GM19239 (cell line): Measurements from ENCODE around the gene SSX5.
"Not testable (repeated sequence)": the region's sequence is repeated elsewhere in the genome, so short reads cannot be mapped to it uniquely, and the experiment has no call there.

Experiments used
- DNase-seq: peaks from one replicate; pipeline ENCODE4 v3.0.0; 2011; ENCODE audit warnings: low spot score; ENCODE audit not compliant: insufficient read length
- FAIRE-seq: peaks from 2 replicates; lab custom pipeline; 2011; peaks lifted over from hg19 to GRCh38; lab: Jason Lieb, UNC

Gene SSX5, protein sequence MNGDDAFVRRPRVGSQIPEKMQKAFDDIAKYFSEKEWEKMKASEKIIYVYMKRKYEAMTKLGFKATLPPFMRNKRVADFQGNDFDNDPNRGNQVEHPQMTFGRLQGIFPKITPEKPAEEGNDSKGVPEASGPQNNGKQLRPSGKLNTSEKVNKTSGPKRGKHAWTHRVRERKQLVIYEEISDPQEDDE

DNA sequence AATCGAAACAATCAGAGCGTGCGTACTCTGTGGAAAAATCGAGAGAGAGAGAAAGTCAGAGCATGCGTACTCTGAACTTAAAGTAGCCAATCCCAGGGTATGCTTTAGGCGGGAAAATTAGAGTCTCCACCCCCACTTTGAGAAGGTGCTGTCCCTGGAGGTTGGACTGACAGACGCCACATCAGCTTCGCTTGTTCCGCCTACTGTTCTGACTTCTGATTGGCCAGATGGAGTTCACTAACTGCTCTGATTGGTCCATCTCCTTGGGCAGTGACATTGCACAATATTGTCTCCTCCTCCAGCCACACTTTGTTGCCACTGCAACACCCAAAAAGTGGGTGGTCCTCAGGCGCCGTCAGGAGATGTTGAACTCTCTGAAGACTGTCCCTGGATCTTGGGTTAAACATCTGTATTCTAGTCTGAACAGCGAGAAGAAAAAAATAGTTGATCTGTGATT is at the start of gene SSX5:
Gene SSX5, minus strand, starts transcription at position 51 of the 457 bp plus-strand sequence. CDS start 1,437 bp downstream, outside the sequence.
- no peak for FAIRE-seq
- DNase-seq: no peak

DNA sequence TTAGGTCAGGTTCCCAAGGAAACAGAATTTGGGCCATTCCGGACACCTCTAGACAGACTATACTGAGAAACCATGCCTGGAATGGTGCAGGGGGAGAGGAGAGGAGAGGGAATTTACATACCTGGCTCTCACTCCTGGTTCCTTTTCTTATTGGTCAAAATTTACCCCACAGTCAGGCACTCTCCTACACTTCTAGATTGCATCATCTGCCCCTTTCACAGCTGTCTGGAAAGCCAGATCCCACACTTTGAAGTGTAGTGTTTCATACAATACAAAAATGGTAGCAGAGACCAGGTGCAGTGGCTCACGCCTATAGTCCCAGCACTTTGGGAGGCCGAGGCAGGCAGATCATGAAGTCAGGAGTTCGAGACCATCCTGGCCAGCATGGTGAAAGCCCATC is 27.6 kb upstream of the SSX5 start:
- FAIRE-seq, DNase-seq: not testable (repeated sequence)

DNA sequence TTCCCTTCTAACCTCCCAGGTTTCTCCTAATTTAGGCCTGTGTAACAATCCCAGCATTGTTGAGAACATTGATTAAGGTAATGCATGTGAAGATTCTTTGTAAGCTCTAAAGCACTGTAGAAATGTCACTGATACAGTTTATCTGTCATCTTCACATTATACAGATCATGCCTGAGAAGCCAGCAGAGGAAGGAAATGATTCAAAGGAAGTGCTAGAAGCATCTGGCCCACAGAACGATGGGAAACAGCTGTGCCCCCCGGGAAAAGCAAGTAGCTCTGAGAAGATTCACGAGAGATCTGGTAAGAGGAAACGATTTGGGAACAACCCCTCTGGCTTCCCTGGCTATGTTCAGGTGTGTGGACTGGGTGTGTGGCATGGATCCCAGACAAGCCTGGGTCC is 17.7 kb upstream of the SSX5 start:
- not testable (repeated sequence) for DNase-seq, FAIRE-seq

DNA sequence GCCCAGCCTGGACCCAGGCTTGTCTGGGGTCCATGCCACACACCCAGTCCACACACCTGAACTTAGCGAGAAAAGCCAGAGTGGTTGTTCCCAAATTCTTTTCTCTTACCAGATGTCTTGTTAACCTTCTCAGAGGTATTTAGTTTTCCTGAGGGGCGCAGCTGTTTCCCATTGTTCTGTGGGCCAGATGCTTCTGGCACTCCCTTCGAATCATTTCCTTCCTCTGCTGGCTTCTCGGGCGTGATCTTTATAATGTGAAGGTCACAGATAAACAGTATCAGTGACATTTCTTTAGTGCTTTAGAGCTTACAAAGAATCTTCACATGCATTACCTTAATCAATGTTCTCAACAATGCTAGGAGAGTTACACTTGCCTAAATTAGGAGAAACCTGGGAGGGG is 6.6 kb downstream of the SSX5 start:
- not testable (repeated sequence) for DNase-seq, FAIRE-seq

DNA sequence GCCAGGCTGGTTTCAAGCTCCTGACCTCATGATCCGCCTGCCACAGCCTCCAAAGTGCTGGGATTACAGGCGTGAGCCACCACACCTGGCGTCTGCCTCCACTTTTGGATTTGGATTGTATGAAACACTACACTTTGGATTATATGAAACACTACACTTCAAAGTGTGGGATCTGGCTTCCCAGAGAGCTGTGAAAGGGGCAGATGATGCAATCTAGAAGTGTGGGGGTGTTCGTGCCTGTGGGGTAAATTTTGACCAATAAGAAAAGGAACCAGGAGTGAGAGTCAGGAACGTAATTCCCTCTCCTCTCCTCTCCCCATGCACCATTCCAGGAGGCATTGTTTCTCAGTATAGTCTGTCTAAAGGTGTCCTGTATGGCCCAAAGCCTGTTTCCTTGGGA is 14.7 kb downstream of the SSX5 start:
- FAIRE-seq, DNase-seq: not testable (repeated sequence)

DNA sequence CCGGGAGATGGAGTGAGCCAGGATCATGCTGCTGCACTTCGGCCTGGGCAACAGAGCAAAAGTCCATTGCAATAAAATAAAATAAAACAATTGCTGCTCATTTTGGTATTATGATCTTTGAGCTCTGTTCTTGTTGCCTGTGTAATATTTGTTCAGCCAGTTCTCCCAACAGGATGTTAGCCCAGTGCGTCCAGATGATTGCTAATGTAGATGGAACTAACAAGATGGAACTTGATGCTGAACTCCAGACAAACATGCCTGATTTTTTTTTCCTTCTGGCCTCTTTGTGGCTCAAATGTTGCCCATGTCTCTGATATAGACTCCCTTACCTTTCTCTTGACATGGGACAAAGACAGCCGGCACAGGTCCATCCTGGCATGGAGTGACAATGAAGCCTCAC is 15.8 kb downstream of the SSX5 start:
- no peak for DNase-seq
- FAIRE-seq: no peak

DNA sequence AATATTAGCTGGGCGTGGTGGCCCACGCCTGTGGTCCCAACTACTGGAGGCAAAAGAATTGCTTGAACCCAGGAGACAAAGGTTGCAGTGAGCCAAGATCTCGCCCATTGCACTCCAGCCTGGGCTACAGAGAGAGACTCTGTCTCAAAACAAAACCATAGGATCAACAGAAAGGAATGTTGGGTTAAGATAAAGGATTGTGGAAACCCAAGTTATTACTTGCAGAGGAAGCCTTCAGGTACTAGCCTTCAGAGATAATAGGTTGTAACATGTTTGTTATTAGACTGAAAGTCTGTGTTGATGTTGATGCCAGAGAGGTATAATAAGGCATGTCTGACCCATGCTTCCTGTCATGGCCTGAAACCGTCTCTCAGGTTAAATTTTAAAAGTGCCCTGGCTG is 16.9 kb downstream of the SSX5 start:
- FAIRE-seq (no peak), DNase-seq (no peak)

DNA sequence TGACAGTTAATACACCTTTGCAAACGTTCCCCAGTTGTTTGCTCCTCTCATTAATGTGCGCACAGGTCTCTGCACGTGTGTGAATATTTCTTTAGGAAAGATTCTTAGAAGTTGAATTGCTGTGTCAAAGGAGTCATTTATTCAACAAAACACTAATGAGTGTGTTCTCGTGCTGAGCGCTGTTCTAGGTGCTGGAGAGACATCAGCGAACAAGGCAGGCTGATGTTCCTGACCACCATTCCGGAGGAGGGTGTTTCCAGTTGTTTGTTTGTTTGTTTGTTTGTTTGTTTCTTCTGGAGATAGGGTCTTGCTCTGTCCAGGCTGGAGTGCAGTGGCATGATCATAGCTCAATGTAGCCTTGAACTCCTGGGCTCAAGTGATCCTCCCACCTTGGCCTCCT is 30.3 kb downstream of the SSX5 start:
- DNase-seq, FAIRE-seq: not testable (repeated sequence)

DNA sequence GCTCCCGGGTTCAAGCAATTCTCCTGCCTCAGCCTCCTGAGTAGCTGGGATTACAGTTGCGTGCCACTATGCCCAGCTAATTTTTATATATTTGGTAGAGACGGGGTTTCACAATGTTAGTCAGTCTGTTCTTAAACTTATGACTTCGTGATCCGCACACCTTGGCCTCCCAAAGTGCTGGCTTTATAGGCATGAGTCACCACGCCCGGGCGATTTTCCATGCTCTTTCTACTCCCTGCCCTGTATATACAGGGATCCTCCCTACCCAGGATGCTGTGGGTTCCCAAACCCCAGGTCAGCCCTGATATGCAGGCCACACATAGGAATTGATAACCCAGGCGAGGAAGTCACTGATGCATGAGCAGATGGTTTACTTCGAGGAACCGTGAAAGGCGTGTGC is 31.4 kb downstream of the SSX5 start:
- DNase-seq: no peak
- FAIRE-seq: no peak

DNA sequence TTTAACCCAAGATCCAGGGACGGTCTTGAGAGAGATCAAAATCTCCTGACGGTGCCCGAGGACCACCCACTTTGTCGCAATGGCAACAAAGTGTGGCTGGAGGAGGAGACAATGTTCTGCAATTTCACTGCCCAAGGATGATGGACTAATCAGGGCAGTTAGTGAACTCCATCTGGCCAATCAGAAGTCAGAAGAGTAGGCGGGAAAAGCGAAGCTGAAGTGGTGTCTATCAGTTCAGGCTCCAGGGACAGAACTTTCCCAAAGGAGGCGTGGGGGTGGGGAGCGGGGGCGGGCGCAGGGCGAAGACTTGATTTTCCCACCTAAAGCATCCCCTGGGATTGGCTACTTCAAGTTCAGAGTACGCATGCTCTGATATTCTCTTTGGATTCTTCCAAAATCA is 40.6 kb downstream of the SSX5 start:
- FAIRE-seq (no peak), DNase-seq (no peak)

DNA sequence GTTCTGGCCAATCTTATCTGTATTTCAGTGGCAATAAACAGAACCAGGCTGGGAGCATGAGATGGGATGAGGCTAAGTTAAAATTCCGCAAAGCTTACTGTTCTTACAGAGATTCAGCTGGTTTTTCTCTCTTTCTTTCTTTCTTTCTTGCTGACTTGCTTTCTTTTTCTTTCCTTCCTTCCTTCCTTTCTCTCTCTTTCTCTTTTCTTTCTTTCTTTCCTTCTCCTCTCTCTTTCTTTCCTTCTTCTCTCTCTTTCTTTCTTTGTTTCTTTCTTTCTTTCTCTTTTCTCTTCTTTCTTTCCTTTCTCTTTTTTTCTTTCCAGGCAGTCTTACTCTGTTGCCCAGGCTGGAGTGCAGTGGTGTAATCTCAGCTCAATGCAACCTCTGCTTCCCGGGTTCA is 41.8 kb downstream of the SSX5 start:
- no peak for DNase-seq
- FAIRE-seq: no peak

DNA sequence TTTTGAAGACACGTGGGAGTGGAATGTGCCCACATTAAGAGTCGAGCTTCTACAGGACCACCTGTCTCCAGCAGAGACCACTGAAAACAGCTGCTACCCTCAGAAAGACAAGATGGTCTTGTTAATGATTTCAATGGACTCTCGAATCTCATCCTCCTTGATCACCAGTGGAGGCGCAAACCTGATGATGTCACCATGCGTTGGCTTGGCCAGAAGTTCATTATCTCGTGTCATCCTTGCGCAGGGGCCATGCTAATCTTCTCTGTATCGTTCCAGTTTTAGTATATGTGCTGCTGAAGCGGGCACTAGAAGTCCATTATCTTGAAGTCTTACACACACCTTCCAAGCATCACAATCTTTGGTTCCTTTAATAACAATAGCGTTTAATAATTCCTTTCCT is 42.8 kb downstream of the SSX5 start:
- no peak for DNase-seq
- FAIRE-seq: no peak

DNA sequence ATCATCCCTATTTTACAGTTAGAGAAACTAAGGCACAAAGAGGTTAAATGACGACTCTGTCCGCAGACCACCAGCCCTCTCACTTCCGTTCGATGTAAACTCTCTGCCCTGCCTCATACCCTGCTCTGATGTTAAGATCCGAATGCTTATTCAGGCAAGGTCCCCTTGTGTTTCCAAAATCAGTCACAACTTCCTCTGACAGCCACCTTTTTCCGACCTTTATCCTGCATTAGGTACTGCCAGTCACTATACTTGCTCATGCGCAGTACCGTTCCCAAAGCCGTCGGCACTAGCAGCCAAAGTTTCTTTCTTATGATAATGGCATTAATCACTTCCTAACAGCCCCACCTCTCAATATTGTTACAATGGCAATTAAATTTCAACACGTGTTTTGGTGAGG is 53.9 kb downstream of the SSX5 start:
- FAIRE-seq, DNase-seq: not testable (repeated sequence)

DNA sequence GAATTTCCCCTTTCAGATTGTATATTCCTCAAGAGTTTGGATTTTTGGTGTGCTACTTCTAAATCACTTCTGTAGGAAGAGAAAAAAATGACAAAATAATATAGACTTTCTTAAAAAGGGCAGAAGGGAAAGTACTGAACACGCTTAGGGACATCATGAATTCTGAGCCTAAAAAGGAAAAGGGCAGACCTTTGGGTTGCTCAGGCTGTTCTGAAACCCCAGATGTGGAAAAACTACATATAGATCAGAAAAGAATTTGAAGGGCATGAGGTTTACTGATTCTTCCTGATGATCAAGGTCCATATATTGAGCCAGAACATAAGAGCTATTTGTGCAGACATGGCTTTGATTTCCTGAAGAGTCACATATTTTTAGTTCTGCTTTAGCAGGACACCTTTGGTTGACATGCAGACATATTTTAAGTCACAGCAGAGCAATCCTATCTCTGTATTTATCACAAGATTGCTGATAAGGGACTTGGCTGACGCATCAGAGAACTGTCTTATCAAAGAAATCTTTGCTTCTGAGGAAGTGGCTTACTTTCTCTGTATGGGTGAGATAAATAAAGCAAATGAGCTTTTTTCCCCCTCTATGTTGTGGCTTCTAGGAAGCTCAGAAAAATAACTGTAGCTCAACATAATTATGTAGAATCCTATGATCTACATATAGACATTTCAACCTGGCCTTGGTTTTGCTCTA is 54.6 kb downstream of the SSX5 start:
- FAIRE-seq, DNase-seq: not testable (repeated sequence)

DNA sequence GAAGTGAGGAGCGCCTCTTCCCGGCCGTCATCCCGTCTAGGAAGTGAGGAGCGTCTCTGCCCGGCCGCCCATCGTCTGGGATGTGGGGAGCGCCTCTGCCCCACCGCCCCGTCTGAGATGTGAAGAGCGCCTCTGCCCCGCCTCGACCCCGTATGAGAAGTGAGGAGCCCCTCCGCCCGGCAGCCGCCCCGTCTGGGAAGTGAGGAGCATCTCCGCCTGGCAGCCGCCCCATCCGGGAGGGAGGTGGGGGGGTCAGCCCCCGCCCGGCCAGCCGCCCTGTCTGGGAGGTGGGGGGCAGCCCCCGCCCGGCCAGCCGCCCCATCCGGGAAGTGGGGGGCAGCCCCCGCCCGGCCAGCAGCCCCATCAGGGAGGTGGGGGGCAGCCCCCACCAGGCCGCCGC is 57.5 kb downstream of the SSX5 start:
- DNase-seq, FAIRE-seq: not testable (repeated sequence)
